ENCODE data around the gene TMEM63B. TPM values are rescaled to one million over a fixed set of nuclear protein-coding genes. Genes with fewer than 3 reads are reported as not detected.

Gene TMEM63B
- total and polyA plus RNA-seq, 9 of the 15 experiments (the other 6 are each of a cell fraction or from before 2014, with no cell fraction given), result 0.14 to 39.4 (median 14.4) TPM

- no peak for TF ChIP-seq ZBTB34 (CRISPR knock-in tag; IDR thresholded peaks at IDR 0.05)
- TF ChIP-seq HDGF (IDR thresholded peaks at IDR 0.05), result peak; percentile 81; the same call in 1 of the 2 replicates
- TF ChIP-seq E2F8 (IDR thresholded peaks at IDR 0.05; ENCODE audit: low read depth, partially characterized antibody), result no peak
- TF ChIP-seq NCOA4 (IDR thresholded peaks at IDR 0.05; ENCODE audit: partially characterized antibody), result no peak
- TF ChIP-seq PHF8 (IDR thresholded peaks at IDR 0.05; ENCODE audit: borderline replicate concordance, low read length), result no peak
- TF ChIP-seq ZBTB2 (IDR thresholded peaks at IDR 0.05), result no peak
- no peak for TF ChIP-seq MAFF (IDR thresholded peaks at IDR 0.05; ENCODE audit: low read length)
- TF ChIP-seq BCOR (IDR thresholded peaks at IDR 0.05), result no peak
- TF ChIP-seq ELK3 (CRISPR knock-in tag; IDR thresholded peaks at IDR 0.05), result no peak
- peak; percentile 69 to 76 (median 74) for TF ChIP-seq CTCF (IDR thresholded peaks at IDR 0.05 in 2 of 3, conservative IDR thresholded peaks at IDR 0.05 in 1 of 3; ENCODE audit: insufficient read depth in 2 of 3, low read depth in 1 of 3, low read length in 3 of 3)
- no peak for TF ChIP-seq ATF7 (IDR thresholded peaks at IDR 0.05)
Observed at GRCh38 chr6:44100088-44100550, 27.2 kb upstream of the TMEM63B start (continued).
